Measurements from ENCODE around the gene TPD52L1. TPM values are rescaled to one million over a fixed set of nuclear protein-coding genes. Genes with fewer than 3 reads are reported as not detected.

Gene TPD52L1
- total RNA-seq, 1 donor from 2014 or later = 57.7 TPM

- Histone ChIP-seq H3K4me3 (ENCODE audit: low read depth, low read length) (no peak overlapping the region), H3K27me3 (ENCODE audit: control insufficient read depth, insufficient read depth, low read length) (no peaks in the 10 kb centered on the region), H3K36me3 (ENCODE audit: control insufficient read depth, insufficient read depth, low read length) (no peaks in the 10 kb centered on the region)
- no peak for TF ChIP-seq CTCF (IDR thresholded peaks at IDR 0.05; ENCODE audit: insufficient read depth, low read length, poor library complexity, severe bottlenecking)
- no peak for DNase-seq (ENCODE audit: low read depth)
These were observed 62.4 kb downstream of the TPD52L1 start for GRCh38 chr6:125216015-125216414.

- Histone ChIP-seq H3K4me3 (ENCODE audit: low read depth, low read length) (no peak overlapping the region), H3K36me3 (ENCODE audit: control insufficient read depth, insufficient read depth, low read length) (no peaks in the 10 kb centered on the region), H3K27me3 (ENCODE audit: control insufficient read depth, insufficient read depth, low read length) (no peaks in the 10 kb centered on the region)
- DNase-seq (ENCODE audit: low read depth) = no peak
- TF ChIP-seq CTCF (IDR thresholded peaks at IDR 0.05; ENCODE audit: insufficient read depth, low read length, poor library complexity, severe bottlenecking) = no peak
These were observed 63.8 kb downstream of the TPD52L1 start for GRCh38 chr6:125217369-125217768.

- no peak for DNase-seq (ENCODE audit: low read depth)
- TF ChIP-seq CTCF (IDR thresholded peaks at IDR 0.05; ENCODE audit: insufficient read depth, low read length, poor library complexity, severe bottlenecking) = no peak
- H3K27me3 ChIP-seq (ENCODE audit: control insufficient read depth, insufficient read depth, low read length) = no peaks in the 10 kb centered on the region
- no peaks in the 10 kb centered on the region for H3K36me3 ChIP-seq (ENCODE audit: control insufficient read depth, insufficient read depth, low read length)
- no peak overlapping the region for H3K4me3 ChIP-seq (ENCODE audit: low read depth, low read length)
These were observed 64.4 kb downstream of the TPD52L1 start for GRCh38 chr6:125217992-125218391.

- H3K4me3 ChIP-seq (ENCODE audit: low read depth, low read length) = no peak overlapping the region
- no peak for DNase-seq (ENCODE audit: low read depth)
- no peaks in the 10 kb centered on the region for H3K27me3 ChIP-seq (ENCODE audit: control insufficient read depth, insufficient read depth, low read length)
- no peak for TF ChIP-seq CTCF (IDR thresholded peaks at IDR 0.05; ENCODE audit: insufficient read depth, low read length, poor library complexity, severe bottlenecking)
- H3K36me3 ChIP-seq (ENCODE audit: control insufficient read depth, insufficient read depth, low read length) = no peaks in the 10 kb centered on the region
These were observed 65.9 kb downstream of the TPD52L1 start for GRCh38 chr6:125219361-125219895.

GRCh38 chr6:125220712-125221111 is 67.1 kb downstream of the TPD52L1 start:
- Histone ChIP-seq H3K4me3 (ENCODE audit: low read depth, low read length) (no peak overlapping the region), H3K27me3 (ENCODE audit: control insufficient read depth, insufficient read depth, low read length) (no peaks in the 10 kb centered on the region), H3K36me3 (ENCODE audit: control insufficient read depth, insufficient read depth, low read length) (no peaks in the 10 kb centered on the region)
- DNase-seq (ENCODE audit: low read depth) = no peak
- TF ChIP-seq CTCF (IDR thresholded peaks at IDR 0.05; ENCODE audit: insufficient read depth, low read length, poor library complexity, severe bottlenecking) = no peak

Data from kidney epithelial cell (primary cell).